Measurements from ENCODE around the gene AGAP2. TPM values are rescaled to one million over a fixed set of nuclear protein-coding genes. Genes with fewer than 3 reads are reported as not detected.

Gene AGAP2
- total RNA-seq, 6 donors from 2014 or later = 2.0 to 7.3 (median 5.8) TPM

- H3K27ac ChIP-seq = peak overlapping the region; percentile 80 to 94 (median 88)
- H3K9me3 ChIP-seq = no peaks in the 10 kb centered on the region
- peak overlapping the region; percentile 4 to 82 (median 70) for H3K4me3 ChIP-seq
- WGBS, 2 donors = 12 to 18% methylated on average over 8 of the region's 8 CpGs
- DNase-seq = no peak
- H3K27me3 ChIP-seq = no peaks in the 10 kb centered on the region
- peaks cover 9 to 41% (median 31%) of the 10 kb centered on the region in 4 donors for H3K36me3 ChIP-seq
- no peak for ATAC-seq (ENCODE audit: low FRiP score in 2 of 2)
- TF ChIP-seq POLR2A (IDR thresholded peaks at IDR 0.05) (no peak), CTCF (IDR thresholded peaks at IDR 0.05) (no peak), POLR2AphosphoS5 (IDR thresholded peaks at IDR 0.05) (no peak), EP300 (IDR thresholded peaks at IDR 0.05) (no peak)
- peaks cover 20 to 47% (median 41%) of the 10 kb centered on the region in 4 donors for H3K4me1 ChIP-seq
Observed at GRCh38 chr12:57751432-57751787, 12.9 kb upstream of the AGAP2 start.

DNA sequence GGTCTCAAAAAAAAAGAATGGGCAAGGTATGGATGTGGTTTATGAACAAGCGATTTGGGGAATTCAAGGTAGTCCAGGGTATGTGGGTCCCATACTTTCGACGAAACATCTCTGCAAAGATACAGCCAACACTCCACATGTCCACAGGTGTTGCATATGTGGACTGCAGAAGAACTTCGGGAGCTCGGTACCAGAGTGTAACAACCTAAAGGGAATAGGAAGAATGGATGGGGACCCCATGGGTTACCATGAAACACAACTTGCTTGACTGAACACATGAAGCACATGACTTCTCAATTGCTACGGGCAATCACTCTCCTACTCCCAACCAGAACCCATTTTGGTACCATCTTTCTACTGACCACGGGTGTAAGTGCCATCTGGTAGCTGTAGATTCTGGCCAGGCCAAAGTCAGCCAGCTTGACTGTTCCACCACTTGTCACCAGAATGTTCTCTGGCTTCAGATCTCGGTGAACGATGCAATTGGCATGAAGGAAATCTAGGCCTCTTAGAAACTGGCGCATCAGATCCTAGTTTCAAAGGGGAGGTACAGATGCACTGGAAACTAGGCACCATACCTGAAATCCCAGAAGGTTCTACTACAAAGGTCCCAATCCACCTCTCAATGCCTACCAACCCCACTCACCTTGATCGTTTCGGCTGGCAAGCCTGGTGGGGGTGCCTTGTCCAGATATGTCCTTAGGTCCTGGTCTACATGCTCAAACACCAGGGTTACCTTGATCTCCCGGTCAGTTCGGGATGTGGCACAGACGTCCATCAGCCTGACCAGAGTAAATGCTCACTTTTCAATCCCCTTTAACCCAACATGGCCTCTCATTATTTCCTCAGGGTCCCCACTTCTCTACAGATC lies 12.3 kb upstream of the AGAP2 start:
- peak overlapping the region in 3 of 4 donors; percentile 80 to 94 (median 90) for H3K27ac ChIP-seq

DNA sequence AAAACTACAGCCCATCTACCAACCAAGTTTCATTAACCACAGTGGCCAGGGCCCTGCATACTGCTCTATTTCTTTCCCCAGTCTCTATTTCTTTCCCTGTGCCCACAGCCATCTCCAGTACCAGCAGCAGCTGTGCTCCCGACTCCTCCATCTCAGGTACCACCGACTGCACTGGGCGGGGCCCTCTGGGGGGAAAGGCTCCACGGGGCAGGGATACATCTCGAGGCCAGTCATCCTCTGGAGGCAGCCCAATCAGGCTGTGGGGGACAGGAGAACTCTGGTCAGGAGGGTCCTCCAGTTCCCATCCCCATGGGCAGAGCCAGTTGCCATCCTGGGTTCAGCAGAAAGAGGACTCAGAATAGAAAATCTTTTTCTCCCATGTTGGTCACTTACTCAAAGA lies 10.5 kb upstream of the AGAP2 start:
- H3K27me3 ChIP-seq = no peaks in the 10 kb centered on the region
- no peak overlapping the region for H3K4me3 ChIP-seq
- DNase-seq = peak in 1 of 2 donors; percentile 47
- WGBS, 2 donors = 89 to 94% methylated on average over 4 to 5 of the region's 5 CpGs
- peaks cover 16 to 46% (median 36%) of the 10 kb centered on the region in 4 donors for H3K4me1 ChIP-seq
- H3K36me3 ChIP-seq = peaks cover 9 to 44% (median 31%) of the 10 kb centered on the region in 4 donors
- no peak for ATAC-seq (ENCODE audit: low FRiP score in 2 of 2)
- no peak for TF ChIP-seq POLR2AphosphoS5 (IDR thresholded peaks at IDR 0.05)
- TF ChIP-seq POLR2A (IDR thresholded peaks at IDR 0.05) = no peak
- TF ChIP-seq EP300 (IDR thresholded peaks at IDR 0.05) = no peak
- TF ChIP-seq CTCF (IDR thresholded peaks at IDR 0.05) = no peak
- no peak overlapping the region for H3K27ac ChIP-seq
- H3K9me3 ChIP-seq = no peaks in the 10 kb centered on the region

More for the DNA sequence above, 12.3 kb upstream of the AGAP2 start:
- H3K4me3 ChIP-seq = peak overlapping the region in 3 of 4 donors; percentile 69 to 82 (median 71)
- H3K9me3 ChIP-seq = no peaks in the 10 kb centered on the region
- no peak for DNase-seq
- H3K36me3 ChIP-seq = peaks cover 9 to 44% (median 31%) of the 10 kb centered on the region in 4 donors
- H3K27me3 ChIP-seq = no peaks in the 10 kb centered on the region
- no peak for ATAC-seq (ENCODE audit: low FRiP score in 2 of 2)
- TF ChIP-seq EP300 (IDR thresholded peaks at IDR 0.05) (no peak), CTCF (IDR thresholded peaks at IDR 0.05) (no peak)
- WGBS, 2 donors = 87 to 91% methylated on average over 15 of the region's 15 CpGs
- peaks cover 15 to 44% (median 37%) of the 10 kb centered on the region in 4 donors for H3K4me1 ChIP-seq

GRCh38 chr12:57746025-57746424 lies 7.5 kb upstream of the AGAP2 start:
- Histone ChIP-seq H3K27me3 (no peaks in the 10 kb centered on the region), H3K27ac (peak overlapping the region in 1 of 4 donors; percentile 94), H3K36me3 (peaks cover 9 to 44% (median 31%) of the 10 kb centered on the region in 4 donors), H3K4me1 (peaks cover 6 to 24% (median 16%) of the 10 kb centered on the region in 4 donors), H3K4me3 (peak overlapping the region in 2 of 4 donors; percentile 79 to 83), H3K9me3 (no peaks in the 10 kb centered on the region)
- TF ChIP-seq POLR2A (IDR thresholded peaks at IDR 0.05) = no peak
- TF ChIP-seq POLR2AphosphoS5 (IDR thresholded peaks at IDR 0.05) = no peak
- no peak for TF ChIP-seq EP300 (IDR thresholded peaks at IDR 0.05)
- 92 to 96% methylated on average over 3 of the region's 3 CpGs for WGBS, 2 donors
- ATAC-seq (ENCODE audit: low FRiP score in 2 of 2) = no peak
- no peak for DNase-seq

- ATAC-seq (ENCODE audit: low FRiP score in 2 of 2) = peak in 1 of 2 donors; percentile 1
- whole genome bisulfite sequencing, 2 donors = 44 to 51% methylated on average over 8 of the region's 8 CpGs
- TF ChIP-seq POLR2AphosphoS5 (IDR thresholded peaks at IDR 0.05) (no peak), EP300 (IDR thresholded peaks at IDR 0.05) (no peak), CTCF (IDR thresholded peaks at IDR 0.05) (no peak), POLR2A (IDR thresholded peaks at IDR 0.05) (peak in 1 of 4 donors; percentile 5)
- Histone ChIP-seq H3K9me3 (no peaks in the 10 kb centered on the region), H3K27me3 (peaks cover 0 to 2% (median 0%) of the 10 kb centered on the region in 4 donors), H3K4me1 (peaks cover 3 to 23% (median 13%) of the 10 kb centered on the region in 4 donors), H3K36me3 (peaks cover 9 to 44% (median 29%) of the 10 kb centered on the region in 4 donors), H3K4me3 (peak overlapping the region; percentile 62 to 83 (median 72)), H3K27ac (peak overlapping the region; percentile 92 to 98 (median 95))
- DNase-seq = no peak
Observed at GRCh38 chr12:57745485-57745881, 6.9 kb upstream of the AGAP2 start.
